HUES64 (cell line): ENCODE measurements around the gene EHD2.
"Not testable (repeated sequence)": the region's sequence is repeated elsewhere in the genome, so short reads cannot be mapped to it uniquely, and the experiment has no call there.

Experiments used
- H3K27ac ChIP-seq: 2 replicates; pipeline ENCODE4 v1.7.0; 2013; ENCODE audit warnings: low read depth, low read length, inconsistent platforms
- H3K27me3 ChIP-seq: 2 replicates; pipeline ENCODE4 v1.6.1; 2013; ENCODE audit warnings: mild to moderate bottlenecking, low read length; ENCODE audit not compliant: insufficient read depth
- H3K36me3 ChIP-seq: 2 replicates; pipeline ENCODE4 v1.6.1; 2013; ENCODE audit warnings: mild to moderate bottlenecking, low read length; ENCODE audit not compliant: insufficient read depth
- H3K4me1 ChIP-seq: 2 replicates; pipeline ENCODE4 v1.6.1; 2013; ENCODE audit warnings: mild to moderate bottlenecking, low read length, moderate library complexity; ENCODE audit not compliant: insufficient read depth
- H3K4me3 ChIP-seq: 2 replicates; pipeline ENCODE4 v1.5.1; 2013; ENCODE audit warnings: mild to moderate bottlenecking, low read length, moderate library complexity
- H3K9ac ChIP-seq: 2 replicates; pipeline ENCODE4 v1.6.1; 2013; ENCODE audit warnings: mild to moderate bottlenecking, low read depth, low read length
- H3K9me3 ChIP-seq: 2 replicates; pipeline ENCODE4 v1.6.1; 2013; ENCODE audit warnings: low read depth, low read length; ENCODE audit not compliant: insufficient read depth
- WGBS: fragments of 150-250, 120-280 bp; methylation state at CpG from one replicate; pipeline ENCODE4 v1.1.7; 2013; ENCODE audit warnings: missing lambda C conversion rate; 5-methylcytosine and 5-hydroxymethylcytosine counted together

The EHD2 gene

DNA sequence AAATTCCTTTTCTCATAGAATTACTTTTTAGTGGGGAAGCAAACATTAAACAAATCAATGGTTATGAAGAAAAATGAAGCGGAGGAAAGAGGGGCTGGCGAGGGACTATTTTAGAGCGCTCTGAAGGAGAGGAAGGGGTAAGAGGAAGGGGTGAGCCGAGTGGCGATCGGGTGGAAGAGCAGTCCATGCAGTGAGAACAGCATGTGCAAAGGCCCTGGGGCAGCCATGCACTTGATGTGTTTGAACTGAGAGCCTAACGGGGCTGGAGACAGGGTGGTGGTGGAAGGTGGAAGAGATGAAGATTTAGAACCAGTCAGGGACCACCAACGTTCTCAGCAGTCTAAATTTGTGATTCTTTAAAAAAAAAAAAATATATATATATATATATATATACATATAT is 17.7 kb downstream of the EHD2 start:
- no peak overlapping the region for H3K4me3 ChIP-seq
- no peak overlapping the region for H3K9ac ChIP-seq
- no peaks in the 10 kb centered on the region for H3K27me3 ChIP-seq
- H3K9me3 ChIP-seq, result no peaks in the 10 kb centered on the region
- peaks cover 6% of the 10 kb centered on the region; the same call in 1 of the 2 replicates for H3K4me1 ChIP-seq
- 94% methylated on average over 7 of the region's 8 CpGs for WGBS
- H3K27ac ChIP-seq, result no peak overlapping the region
- no peaks in the 10 kb centered on the region for H3K36me3 ChIP-seq

DNA sequence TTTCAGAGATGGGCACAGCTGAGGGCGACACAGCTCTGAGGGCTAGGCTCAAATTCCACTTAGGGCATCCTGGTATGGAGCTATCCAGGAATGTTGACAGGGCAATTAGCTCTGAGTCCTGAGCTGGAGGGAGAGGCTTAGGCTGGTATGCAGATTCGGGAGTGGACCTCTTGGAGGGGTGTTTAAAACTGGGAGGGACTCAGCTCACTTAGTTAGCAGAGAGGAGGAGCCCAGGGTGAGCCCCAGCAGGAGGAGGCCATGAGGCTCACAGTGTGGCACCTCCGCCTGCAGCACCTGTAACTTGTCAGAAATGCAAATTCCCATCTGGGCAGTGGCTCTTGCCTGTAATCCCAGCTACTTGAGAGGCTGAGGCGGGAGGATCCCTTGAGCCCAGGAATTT is 21.9 kb downstream of the EHD2 start:
- 56% methylated on average over 4 of the region's 4 CpGs for WGBS
- Histone ChIP-seq H3K4me1 (no peaks in the 10 kb centered on the region), H3K9me3 (no peaks in the 10 kb centered on the region), H3K27me3 (no peaks in the 10 kb centered on the region), H3K36me3 (no peaks in the 10 kb centered on the region), H3K27ac (no peak overlapping the region), H3K9ac (no peak overlapping the region), H3K4me3 (no peak overlapping the region)

DNA sequence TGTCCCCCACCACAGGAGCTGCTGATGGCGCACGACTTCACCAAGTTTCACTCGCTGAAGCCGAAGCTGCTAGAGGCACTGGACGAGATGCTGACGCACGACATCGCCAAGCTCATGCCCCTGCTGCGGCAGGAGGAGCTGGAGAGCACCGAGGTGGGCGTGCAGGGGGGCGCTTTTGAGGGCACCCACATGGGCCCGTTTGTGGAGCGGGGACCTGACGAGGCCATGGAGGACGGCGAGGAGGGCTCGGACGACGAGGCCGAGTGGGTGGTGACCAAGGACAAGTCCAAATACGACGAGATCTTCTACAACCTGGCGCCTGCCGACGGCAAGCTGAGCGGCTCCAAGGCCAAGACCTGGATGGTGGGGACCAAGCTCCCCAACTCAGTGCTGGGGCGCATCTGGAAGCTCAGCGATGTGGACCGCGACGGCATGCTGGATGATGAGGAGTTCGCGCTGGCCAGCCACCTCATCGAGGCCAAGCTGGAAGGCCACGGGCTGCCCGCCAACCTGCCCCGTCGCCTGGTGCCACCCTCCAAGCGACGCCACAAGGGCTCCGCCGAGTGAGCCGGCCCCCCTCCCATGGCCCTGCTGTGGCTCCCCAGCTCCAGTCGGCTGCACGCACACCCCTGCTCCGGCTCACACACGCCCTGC is 27.8 kb downstream of the EHD2 start:
- H3K9me3 ChIP-seq, result no peaks in the 10 kb centered on the region
- H3K27ac ChIP-seq, result no peak overlapping the region
- H3K27me3 ChIP-seq, result no peaks in the 10 kb centered on the region
- no peaks in the 10 kb centered on the region; the same call in 1 of the 2 replicates for H3K36me3 ChIP-seq
- H3K4me1 ChIP-seq, result no peaks in the 10 kb centered on the region
- WGBS, result 93% methylated on average over 48 of the region's 48 CpGs
- H3K9ac ChIP-seq, result no peak overlapping the region
- no peak overlapping the region for H3K4me3 ChIP-seq

DNA sequence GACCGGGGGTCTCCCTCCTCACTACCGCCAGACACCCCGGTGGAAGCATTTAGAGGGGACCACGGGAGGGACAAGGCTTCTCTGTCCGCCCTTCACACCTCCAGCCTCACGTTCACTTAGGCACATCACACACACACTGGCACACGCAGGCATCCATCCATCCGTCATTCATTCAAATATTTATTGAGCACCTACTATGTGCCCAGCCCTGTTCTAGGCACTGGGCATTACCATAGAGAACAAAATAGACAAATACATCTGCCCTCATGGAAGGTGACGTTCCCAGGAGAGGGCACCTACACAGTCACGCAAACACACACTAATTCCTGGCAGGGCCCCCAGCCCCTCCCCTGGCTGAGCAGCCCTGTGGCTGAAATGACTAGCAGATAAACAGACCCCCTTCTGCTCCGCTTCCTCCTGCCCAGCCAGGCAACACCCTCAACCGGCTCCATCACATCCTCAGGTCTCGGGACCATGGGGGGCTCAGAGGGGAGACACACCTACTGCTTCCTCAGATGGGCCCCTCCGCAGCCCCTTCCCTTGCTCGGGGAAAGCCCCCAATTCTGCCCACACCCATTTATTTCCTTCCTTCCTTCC is 28.4 kb downstream of the EHD2 start:
- H3K4me1 ChIP-seq, result no peaks in the 10 kb centered on the region
- no peaks in the 10 kb centered on the region for H3K27me3 ChIP-seq
- no peaks in the 10 kb centered on the region for H3K9me3 ChIP-seq
- no peak overlapping the region for H3K9ac ChIP-seq
- H3K27ac ChIP-seq, result no peak overlapping the region
- H3K36me3 ChIP-seq, result peaks cover under 1% of the 10 kb centered on the region; the same call in 1 of the 2 replicates
- H3K4me3 ChIP-seq, result no peak overlapping the region
- 91% methylated on average over 15 of the region's 15 CpGs for WGBS

DNA sequence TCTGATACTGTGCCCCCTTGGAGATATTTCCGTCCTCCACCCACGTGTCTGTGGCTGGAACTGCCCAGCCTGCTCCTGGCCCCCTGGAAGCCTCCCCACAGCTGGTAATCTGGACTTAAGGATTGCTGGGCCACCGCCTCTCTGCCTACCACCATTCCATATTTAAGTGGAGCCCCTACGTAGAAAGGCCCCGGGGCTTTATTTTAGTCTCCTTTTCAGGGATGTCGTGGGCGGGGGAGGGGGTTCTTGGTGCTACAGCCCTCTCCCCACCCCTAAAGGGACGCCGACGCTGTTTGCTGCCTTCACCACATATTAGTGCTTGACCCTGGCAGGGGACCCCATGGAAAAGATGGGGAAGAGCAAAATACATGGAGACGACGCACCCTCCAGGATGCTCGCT is 29.4 kb downstream of the EHD2 start:
- H3K27ac ChIP-seq, result peak overlapping the region; percentile 26; the same call in 1 of the 2 replicates
- WGBS, result 43% methylated on average over 10 of the region's 13 CpGs
- no peaks in the 10 kb centered on the region for H3K4me1 ChIP-seq
- H3K9me3 ChIP-seq, result no peaks in the 10 kb centered on the region
- peak overlapping the region; percentile 61 for H3K4me3 ChIP-seq
- no peaks in the 10 kb centered on the region for H3K27me3 ChIP-seq
- H3K36me3 ChIP-seq, result peaks cover 10% of the 10 kb centered on the region
- peak overlapping the region; percentile 79 for H3K9ac ChIP-seq

DNA sequence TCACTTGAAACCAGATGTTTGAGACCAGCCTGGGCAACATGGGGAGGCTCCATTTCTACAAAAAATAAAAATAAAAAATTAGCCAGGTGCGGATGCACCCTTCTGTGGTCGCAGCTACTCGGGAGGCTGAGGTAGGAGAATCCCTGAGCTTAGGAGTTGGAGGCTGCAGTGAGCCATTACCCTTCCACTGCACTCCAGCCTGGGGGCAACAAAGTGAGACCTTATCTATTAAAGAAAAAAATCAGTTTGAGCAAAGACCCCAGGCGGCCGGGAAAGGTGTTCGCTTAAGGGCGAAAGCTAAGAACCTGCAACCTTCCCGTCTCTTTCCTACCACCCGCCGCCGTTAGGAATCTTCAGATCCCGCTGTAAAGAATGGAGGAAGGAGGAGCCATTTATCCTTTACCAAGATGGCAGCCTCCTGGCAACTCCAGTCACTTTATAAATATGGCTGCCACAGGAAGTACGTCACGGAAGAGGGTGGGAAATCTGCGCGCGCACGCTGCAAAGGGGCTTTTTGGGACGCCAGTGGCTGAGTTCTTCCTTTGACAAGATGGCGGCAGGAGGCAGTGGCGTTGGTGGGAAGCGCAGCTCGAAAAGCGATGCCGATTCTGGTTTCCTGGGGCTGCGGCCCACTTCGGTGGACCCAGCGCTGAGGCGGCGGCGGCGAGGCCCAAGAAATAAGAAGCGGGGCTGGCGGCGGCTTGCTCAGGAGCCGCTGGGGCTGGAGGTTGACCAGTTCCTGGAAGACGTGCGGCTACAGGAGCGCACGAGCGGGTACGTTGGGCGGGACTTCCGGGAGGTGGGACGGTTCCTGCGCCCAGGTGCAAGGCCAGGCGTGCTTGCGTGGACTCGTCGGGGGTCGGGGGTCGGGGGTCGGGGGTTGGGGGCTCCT is 32.0 kb downstream of the EHD2 start, which contains the start of gene NOP53:
Gene NOP53 (plus strand): TSS at position 537 of the 892 bp plus-strand sequence. CDS start 14 bp downstream, at position 551.
- H3K36me3 ChIP-seq, result peaks cover 34% of the 10 kb centered on the region
- H3K27me3 ChIP-seq, result no peaks in the 10 kb centered on the region
- H3K27ac ChIP-seq, result peak within 1 kb of the TSS; percentile 94
- H3K4me3 ChIP-seq, result peak within 1 kb of the TSS; percentile 73
- 2% methylated on average over 50 of the region's 53 CpGs for WGBS
- no peaks in the 10 kb centered on the region for H3K9me3 ChIP-seq
- H3K4me1 ChIP-seq, result no peaks in the 10 kb centered on the region
- H3K9ac ChIP-seq, result peak within 1 kb of the TSS; percentile 95

DNA sequence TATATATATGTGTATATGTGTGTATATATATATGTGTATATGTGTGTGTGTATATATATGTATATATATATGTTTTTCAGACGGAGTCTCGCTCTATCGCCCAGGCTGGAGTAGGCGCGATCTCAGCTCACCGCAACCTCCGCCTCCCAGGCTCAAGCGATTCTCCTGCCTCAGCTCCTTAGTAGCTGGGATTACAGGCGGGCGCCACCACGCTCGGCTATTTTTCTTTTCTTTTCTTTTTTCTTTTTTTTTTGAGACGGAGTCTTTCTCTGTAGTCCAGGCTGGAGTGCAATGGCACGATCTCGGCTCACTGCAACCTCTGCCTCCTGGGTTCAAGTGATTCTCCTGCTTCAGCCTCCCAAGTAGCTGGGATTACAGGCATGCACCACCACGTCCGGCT is 32.9 kb downstream of the EHD2 start:
- not testable (repeated sequence) for H3K9me3 ChIP-seq, H3K27me3 ChIP-seq, H3K4me1 ChIP-seq, H3K27ac ChIP-seq
- Histone ChIP-seq H3K36me3 (peaks cover 42% of the 10 kb centered on the region), H3K9ac (peak overlapping the region; percentile 95), H3K4me3 (peak overlapping the region; percentile 73)
- 69% methylated on average over 17 of the region's 17 CpGs for WGBS

DNA sequence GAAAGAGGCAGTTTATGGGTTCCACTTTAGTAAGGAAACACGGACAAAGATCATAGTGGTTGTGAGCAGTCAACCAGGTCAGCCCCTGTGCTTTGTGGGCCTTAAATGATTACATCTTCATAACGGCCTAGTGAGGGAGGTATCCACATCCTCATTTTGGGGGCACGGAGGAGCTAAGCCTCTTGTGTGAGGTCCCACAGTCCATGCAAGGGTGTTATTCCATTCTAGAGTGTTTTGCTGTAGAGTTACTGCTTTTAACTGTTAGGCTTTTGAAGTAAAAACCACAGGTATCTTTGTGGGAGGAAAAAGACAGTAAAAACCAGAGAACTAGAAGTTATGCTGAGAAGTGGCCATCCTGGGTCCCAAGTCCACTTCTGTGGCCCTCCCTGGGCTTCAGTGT is 36.1 kb downstream of the EHD2 start:
- 98% methylated on average over 3 of the region's 3 CpGs for WGBS
- Histone ChIP-seq H3K36me3 (peaks cover 73% of the 10 kb centered on the region), H3K27ac (no peak overlapping the region)

DNA sequence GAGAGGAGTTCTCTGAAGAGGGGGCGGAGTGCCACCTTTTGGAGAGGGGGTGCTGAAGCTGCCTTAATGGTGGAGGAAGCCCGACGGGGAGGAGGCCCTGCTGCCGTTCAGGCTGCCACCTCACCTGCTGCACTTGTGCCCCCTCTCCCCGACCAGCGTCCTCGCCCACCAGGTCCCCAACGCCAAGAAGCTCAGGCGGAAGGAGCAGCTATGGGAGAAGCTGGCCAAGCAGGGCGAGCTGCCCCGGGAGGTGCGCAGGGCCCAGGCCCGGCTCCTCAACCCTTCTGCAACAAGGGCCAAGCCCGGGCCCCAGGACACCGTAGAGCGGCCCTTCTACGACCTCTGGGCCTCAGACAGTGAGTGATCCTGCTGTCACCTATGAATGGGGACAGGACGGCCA is 37.5 kb downstream of the EHD2 start:
- H3K9me3 ChIP-seq, result no peaks in the 10 kb centered on the region
- H3K9ac ChIP-seq, result no peak overlapping the region
- no peaks in the 10 kb centered on the region for H3K4me1 ChIP-seq
- H3K36me3 ChIP-seq, result peaks cover 83% of the 10 kb centered on the region
- no peak overlapping the region for H3K4me3 ChIP-seq
- WGBS, result 96% methylated on average over 18 of the region's 18 CpGs
- H3K27me3 ChIP-seq, result no peaks in the 10 kb centered on the region
- H3K27ac ChIP-seq, result no peak overlapping the region

More for the DNA sequence above, 36.1 kb downstream of the EHD2 start:
- H3K9ac ChIP-seq, result no peak overlapping the region
- H3K4me3 ChIP-seq, result no peak overlapping the region
- H3K4me1 ChIP-seq, result no peaks in the 10 kb centered on the region
- H3K27me3 ChIP-seq, result no peaks in the 10 kb centered on the region
- H3K9me3 ChIP-seq, result no peaks in the 10 kb centered on the region

DNA sequence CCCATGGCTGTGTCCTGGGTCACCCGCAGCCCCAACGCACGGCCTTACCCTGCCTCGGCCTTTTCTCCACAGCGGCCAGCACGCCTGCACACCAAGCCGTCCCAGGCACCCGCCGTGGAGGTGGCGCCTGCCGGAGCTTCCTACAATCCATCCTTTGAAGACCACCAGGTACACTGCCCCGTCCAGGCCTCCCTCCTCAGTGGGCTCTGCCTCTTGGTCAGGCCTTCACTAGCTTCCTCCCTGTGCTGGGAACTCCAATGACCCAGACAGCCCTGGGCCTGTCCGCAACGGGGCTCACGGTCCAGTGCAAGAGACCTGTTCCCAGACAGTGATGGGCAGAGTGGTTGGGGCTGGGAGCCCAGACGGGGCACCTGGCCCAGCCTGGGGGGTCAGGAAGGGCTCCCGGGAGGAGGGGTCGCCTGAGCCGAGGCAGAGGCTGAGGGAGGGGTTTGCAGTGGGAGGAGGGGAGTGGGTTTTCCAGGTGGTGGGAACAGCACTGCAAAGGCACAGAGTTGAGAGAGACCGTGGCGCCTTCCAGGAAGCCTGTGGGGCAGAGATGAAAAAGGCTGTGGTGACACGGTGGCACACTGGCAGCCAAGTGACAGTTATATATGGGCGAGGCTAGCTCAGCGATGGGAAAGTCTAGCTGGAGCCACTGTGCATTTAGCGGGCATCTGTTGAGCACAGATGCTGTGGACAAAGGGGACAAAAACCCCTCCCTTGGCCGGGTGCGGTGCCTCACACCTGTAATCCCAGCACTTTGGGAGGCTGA is 39.4 kb downstream of the EHD2 start:
- H3K4me1 ChIP-seq, result no peaks in the 10 kb centered on the region
- H3K9ac ChIP-seq, result no peak overlapping the region
- no peak overlapping the region for H3K27ac ChIP-seq
- no peaks in the 10 kb centered on the region for H3K9me3 ChIP-seq
- H3K27me3 ChIP-seq, result no peaks in the 10 kb centered on the region
- no peak overlapping the region for H3K4me3 ChIP-seq
- H3K36me3 ChIP-seq, result peaks cover 92% of the 10 kb centered on the region
- WGBS, result 93% methylated on average over 27 of the region's 27 CpGs
